CD4-positive, alpha-beta memory T cell (primary cell): ENCODE data around the gene FKBP9. TPM values are rescaled to one million over a fixed set of nuclear protein-coding genes. Genes with fewer than 3 reads are reported as not detected.
A peak's percentile ranks its signal among the peaks of the same experiment; 100 is the strongest.
"Not testable (repeated sequence)": the region's sequence is repeated elsewhere in the genome, so short reads cannot be mapped to it uniquely, and the experiment has no call there.

ENCODE experiments used
- CTCF ChIA-PET: fragments of 350-600 bp; sonication (Branson Sonifier 250); formaldehyde crosslinking; loops from one replicate; lab custom pipeline; 2021; ENCODE audit warnings: inconsistent platforms; ENCODE audit not compliant: partially characterized antibody; lab: Charles Lee
- POLR2A ChIA-PET: fragments of 350-600 bp; sonication (Branson Sonifier 250); formaldehyde crosslinking; loops from one replicate; lab custom pipeline; 2021; ENCODE audit not compliant: partially characterized antibody; lab: Charles Lee
- DNase-seq, 5 donors: peaks; one replicate each; pipeline versions ENCODE4 v3.0.0 to v3.0.0-alpha.2; 2020 to 2022; ENCODE audit warnings: mixed read lengths in 1 of 5
- H3K27ac ChIP-seq: one replicate; pipeline ENCODE4 v1.7.0; 2013; ENCODE audit warnings: low read depth, low read length
- H3K27me3 ChIP-seq: 2 replicates; pipeline ENCODE4 v1.7.0; 2013; ENCODE audit warnings: mild to moderate bottlenecking, low read length, moderate library complexity; ENCODE audit not compliant: insufficient read depth
- H3K36me3 ChIP-seq: 2 replicates; pipeline ENCODE4 v1.7.0; 2013; ENCODE audit warnings: mild to moderate bottlenecking, low read length, moderate library complexity; ENCODE audit not compliant: insufficient read depth
- H3K4me1 ChIP-seq: 2 replicates; pipeline ENCODE4 v1.7.0; 2013; ENCODE audit warnings: mild to moderate bottlenecking, low read length, moderate library complexity; ENCODE audit not compliant: insufficient read depth
- H3K4me3 ChIP-seq, 2 donors: one replicate each; pipeline ENCODE4 v1.7.0; 2013; ENCODE audit warnings: low read length in 2 of 2, mild to moderate bottlenecking in 1 of 2
- H3K9me3 ChIP-seq, 2 donors: one replicate each; pipeline ENCODE4 v1.7.0; 2013; ENCODE audit warnings: low read length in 2 of 2, control low read depth in 1 of 2; ENCODE audit not compliant: control insufficient read depth in 1 of 2
- H3K27ac Mint-ChIP-seq, 7 donors: one replicate each; pipeline ENCODE4 v1.8.0; 2020 to 2021; ENCODE audit warnings: mixed read lengths in 7 of 7, mild to moderate bottlenecking in 6 of 7, inconsistent platforms in 3 of 7, moderate library complexity in 3 of 7
- H3K27me3 Mint-ChIP-seq, 2 donors: one replicate each; pipeline ENCODE4 v1.8.0; 2020 to 2021; ENCODE audit warnings: mixed read lengths in 2 of 2
- H3K36me3 Mint-ChIP-seq, 2 donors: one replicate each; pipeline ENCODE4 v1.8.0; 2020 to 2021; ENCODE audit warnings: mixed read lengths in 2 of 2, inconsistent platforms in 1 of 2, mild to moderate bottlenecking in 1 of 2
- H3K4me1 Mint-ChIP-seq, 4 donors: one replicate each; pipeline ENCODE4 v1.8.0; 2020 to 2021; ENCODE audit warnings: mixed read lengths in 4 of 4, mild to moderate bottlenecking in 1 of 4
- H3K4me3 Mint-ChIP-seq, 8 donors: one replicate each; pipeline ENCODE4 v1.8.0; 2020 to 2021; ENCODE audit warnings: mixed read lengths in 8 of 8, mild to moderate bottlenecking in 7 of 8, moderate library complexity in 6 of 8, inconsistent platforms in 3 of 8
- H3K9me3 Mint-ChIP-seq, 8 donors: one replicate each; pipeline ENCODE4 v1.8.0; 2020 to 2021; ENCODE audit warnings: mixed read lengths in 8 of 8, mild to moderate bottlenecking in 5 of 8, inconsistent platforms in 3 of 8, moderate library complexity in 1 of 8
- intact Hi-C: fragments of 100-400 bp; cut with micrococcal nuclease; formaldehyde crosslinking; loops from one replicate; pipeline ENCODE4 v1.15.1; 2023
- polyA plus RNA-seq, 2 donors: library from polyadenylated mRNA; unstranded; fragments of 300-500 nt; fragmentation: Illumina TruSeq; gene quantifications; one replicate each; pipeline ENCODE4 v1.2.3, GENCODE V29; 2021
- total RNA-seq, 2 experiments: library from RNA; stranded (reverse); gene quantifications; one replicate each; pipeline ENCODE4 v1.2.3, GENCODE V29; 2021

The FKBP9 gene
- total and polyA plus RNA-seq, 4 experiments from 2014 or later: 0.32 to 0.35 TPM; not detected in 2

- H3K4me1 ChIP-seq, H3K27ac ChIP-seq, intact Hi-C loops, DNase-seq, H3K36me3 ChIP-seq, H3K27me3 ChIP-seq, H3K4me3 ChIP-seq, H3K27me3 Mint-ChIP-seq, POLR2A ChIA-PET, H3K9me3 Mint-ChIP-seq, H3K36me3 Mint-ChIP-seq, H3K4me3 Mint-ChIP-seq, H3K9me3 ChIP-seq, H3K4me1 Mint-ChIP-seq: not testable (repeated sequence)
- CTCF ChIA-PET: interaction anchor here (0.7 to 1.4 kb wide), 2 partner anchors 69 to 103 kb away, joined by 3 read pairs; no protein-coding TSS in a partner anchor
- H3K27ac Mint-ChIP-seq: peak overlapping the region in 1 of 7 donors; percentile 11
Measured at GRCh38 chr7:33005193-33005592, 48.0 kb downstream of the FKBP9 start.

GRCh38 chr7:33005690-33006089 is 48.5 kb downstream of the FKBP9 start:
- H3K27me3 ChIP-seq, H3K4me3 Mint-ChIP-seq, H3K36me3 ChIP-seq, H3K9me3 Mint-ChIP-seq, H3K4me1 ChIP-seq, H3K4me1 Mint-ChIP-seq, H3K36me3 Mint-ChIP-seq, POLR2A ChIA-PET, DNase-seq, H3K4me3 ChIP-seq, H3K9me3 ChIP-seq, intact Hi-C loops, H3K27me3 Mint-ChIP-seq, H3K27ac ChIP-seq: not testable (repeated sequence)
- CTCF ChIA-PET: interaction anchor here (0.7 kb wide), 1 partner anchor 69 kb away, joined by 3 read pairs; no protein-coding TSS in a partner anchor
- peak overlapping the region in 1 of 7 donors; percentile 11 for H3K27ac Mint-ChIP-seq

GRCh38 chr7:33009734-33010133 is 52.5 kb downstream of the FKBP9 start:
- ChIA-PET CTCF (no interaction called here), POLR2A (interaction anchor here (1.2 kb wide), 1 partner anchor 53 kb away, joined by 3 read pairs; the partner anchor contains the start of gene NT5C3A)
- Mint-ChIP-seq H3K9me3 (no peaks in the 10 kb centered on the region), H3K4me3 (no peak overlapping the region), H3K36me3 (peaks cover 26 to 36% of the 10 kb centered on the region in 2 donors), H3K27ac (no peak overlapping the region), H3K27me3 (no peaks in the 10 kb centered on the region), H3K4me1 (no peaks in the 10 kb centered on the region)
- intact Hi-C loops: no loop called here
- Histone ChIP-seq H3K36me3 (peaks cover 10% of the 10 kb centered on the region), H3K27me3 (no peaks in the 10 kb centered on the region), H3K9me3 (no peaks in the 10 kb centered on the region), H3K4me3 (no peak overlapping the region), H3K27ac (no peak overlapping the region), H3K4me1 (no peaks in the 10 kb centered on the region)
- DNase-seq: no peak

GRCh38 chr7:33012364-33012763 is 55.1 kb downstream of the FKBP9 start:
- intact Hi-C loops: no loop called here
- no peaks in the 10 kb centered on the region for H3K4me1 Mint-ChIP-seq

GRCh38 chr7:33024189-33024757 is 67.0 kb downstream of the FKBP9 start:
- Mint-ChIP-seq H3K36me3 (peaks cover 30 to 49% of the 10 kb centered on the region in 2 donors), H3K4me1 (peaks cover 0 to 5% (median 4%) of the 10 kb centered on the region in 4 donors), H3K4me3 (peak overlapping the region in 1 of 8 donors; percentile 4), H3K27me3 (no peaks in the 10 kb centered on the region), H3K27ac (peak overlapping the region in 1 of 7 donors; percentile 35), H3K9me3 (no peaks in the 10 kb centered on the region)
- Histone ChIP-seq H3K4me1 (no peaks in the 10 kb centered on the region), H3K4me3 (no peak overlapping the region), H3K27me3 (no peaks in the 10 kb centered on the region), H3K27ac (no peak overlapping the region), H3K9me3 (no peaks in the 10 kb centered on the region), H3K36me3 (peaks cover 28% of the 10 kb centered on the region)
- DNase-seq: no peak
- CTCF ChIA-PET: interaction anchor here (1.0 kb wide), 1 partner anchor 86 kb away, joined by 5 read pairs; no protein-coding TSS in a partner anchor
- POLR2A ChIA-PET: no interaction called here
- intact Hi-C loops: no loop called here

More at GRCh38 chr7:33012364-33012763, 55.1 kb downstream of the FKBP9 start:
- H3K4me3 ChIP-seq: no peak overlapping the region
- no peak overlapping the region for H3K27ac ChIP-seq
- ChIA-PET CTCF (interaction anchor here (1.3 to 1.6 kb wide), 2 partner anchors 96 to 166 kb away, joined by 3 to 7 read pairs; no protein-coding TSS in a partner anchor), POLR2A (no interaction called here)
- H3K27ac Mint-ChIP-seq: no peak overlapping the region
- H3K27me3 Mint-ChIP-seq: no peaks in the 10 kb centered on the region
- DNase-seq: no peak
- no peaks in the 10 kb centered on the region for H3K9me3 Mint-ChIP-seq
- no peaks in the 10 kb centered on the region for H3K27me3 ChIP-seq
- H3K4me3 Mint-ChIP-seq: no peak overlapping the region
- H3K9me3 ChIP-seq: no peaks in the 10 kb centered on the region
- peaks cover 43 to 52% of the 10 kb centered on the region in 2 donors for H3K36me3 Mint-ChIP-seq
- no peaks in the 10 kb centered on the region for H3K4me1 ChIP-seq
- peaks cover 21% of the 10 kb centered on the region for H3K36me3 ChIP-seq

- intact Hi-C loops: no loop called here
- Histone ChIP-seq H3K27ac (no peak overlapping the region), H3K9me3 (no peaks in the 10 kb centered on the region), H3K27me3 (no peaks in the 10 kb centered on the region), H3K4me1 (peaks cover 42% of the 10 kb centered on the region), H3K36me3 (no peaks in the 10 kb centered on the region), H3K4me3 (no peak overlapping the region)
- POLR2A ChIA-PET: no interaction called here
- CTCF ChIA-PET: no interaction called here
- no peaks in the 10 kb centered on the region for H3K27me3 Mint-ChIP-seq
- no peak overlapping the region for H3K27ac Mint-ChIP-seq
- H3K9me3 Mint-ChIP-seq: no peaks in the 10 kb centered on the region
- no peak for DNase-seq
- H3K4me1 Mint-ChIP-seq: peaks cover 22 to 55% (median 36%) of the 10 kb centered on the region in 4 donors
- H3K36me3 Mint-ChIP-seq: peaks cover 5 to 14% of the 10 kb centered on the region in 2 donors
- no peak overlapping the region for H3K4me3 Mint-ChIP-seq
Measured at GRCh38 chr7:33035776-33036175, 78.5 kb downstream of the FKBP9 start.

GRCh38 chr7:33038639-33039038 is 81.4 kb downstream of the FKBP9 start:
- Mint-ChIP-seq H3K36me3 (peaks cover 5 to 11% of the 10 kb centered on the region in 2 donors), H3K4me3 (peak overlapping the region; percentile 89 to 96 (median 90)), H3K4me1 (peaks cover 28 to 62% (median 47%) of the 10 kb centered on the region in 4 donors), H3K9me3 (no peaks in the 10 kb centered on the region), H3K27me3 (no peaks in the 10 kb centered on the region), H3K27ac (peak overlapping the region in 6 of 7 donors; percentile 31 to 95 (median 90))
- peak overlapping the region; percentile 55 for H3K27ac ChIP-seq
- no peaks in the 10 kb centered on the region for H3K36me3 ChIP-seq
- ChIA-PET CTCF (interaction anchor here (0.9 to 3.2 kb wide), 2 partner anchors 70 to 193 kb away, joined by 3 to 20 read pairs; partner anchors contain the start of gene RP9), POLR2A (interaction anchor here (1.2 to 4.9 kb wide), 5 partner anchors 16 to 148 kb away, joined by 3 to 70 read pairs (median 13); partner anchors contain the start of genes KBTBD2, NT5C3A and RP9)
- H3K27me3 ChIP-seq: no peaks in the 10 kb centered on the region
- intact Hi-C loops: no loop called here
- H3K4me3 ChIP-seq: peak overlapping the region in 1 of 2 donors; percentile 46
- H3K9me3 ChIP-seq: no peaks in the 10 kb centered on the region
- peaks cover 61% of the 10 kb centered on the region for H3K4me1 ChIP-seq
- no peak for DNase-seq
